Measurements from ENCODE around the gene PELI1.
A peak's percentile ranks its signal among the peaks of the same experiment; 100 is the strongest.

PELI1 gene

DNA sequence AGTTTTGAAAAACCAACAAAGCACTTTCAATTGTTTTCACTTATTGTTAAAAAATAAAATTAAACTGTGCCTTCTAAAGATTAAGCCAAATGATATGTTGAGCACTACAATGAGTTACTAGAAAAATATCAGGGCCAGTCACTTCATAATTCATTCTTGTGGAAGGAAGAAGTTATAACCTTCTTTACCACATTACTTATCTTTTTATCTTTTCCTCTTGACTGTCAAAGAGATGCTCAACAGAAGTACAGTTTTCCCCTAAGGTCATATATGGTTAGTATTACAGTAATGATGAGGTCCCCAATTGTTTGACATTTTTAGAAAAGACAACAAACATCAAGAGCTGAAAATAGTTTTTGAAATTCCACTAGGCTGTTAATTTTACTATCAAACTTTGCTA lies 9.4 kb downstream of the PELI1 start:
- no peak overlapping the region for H3K4me3 ChIP-seq (ENCODE audit: low read depth, low read length)
- DNase-seq (ENCODE audit: low read depth), result no peak
- TF ChIP-seq, protein P1, sequence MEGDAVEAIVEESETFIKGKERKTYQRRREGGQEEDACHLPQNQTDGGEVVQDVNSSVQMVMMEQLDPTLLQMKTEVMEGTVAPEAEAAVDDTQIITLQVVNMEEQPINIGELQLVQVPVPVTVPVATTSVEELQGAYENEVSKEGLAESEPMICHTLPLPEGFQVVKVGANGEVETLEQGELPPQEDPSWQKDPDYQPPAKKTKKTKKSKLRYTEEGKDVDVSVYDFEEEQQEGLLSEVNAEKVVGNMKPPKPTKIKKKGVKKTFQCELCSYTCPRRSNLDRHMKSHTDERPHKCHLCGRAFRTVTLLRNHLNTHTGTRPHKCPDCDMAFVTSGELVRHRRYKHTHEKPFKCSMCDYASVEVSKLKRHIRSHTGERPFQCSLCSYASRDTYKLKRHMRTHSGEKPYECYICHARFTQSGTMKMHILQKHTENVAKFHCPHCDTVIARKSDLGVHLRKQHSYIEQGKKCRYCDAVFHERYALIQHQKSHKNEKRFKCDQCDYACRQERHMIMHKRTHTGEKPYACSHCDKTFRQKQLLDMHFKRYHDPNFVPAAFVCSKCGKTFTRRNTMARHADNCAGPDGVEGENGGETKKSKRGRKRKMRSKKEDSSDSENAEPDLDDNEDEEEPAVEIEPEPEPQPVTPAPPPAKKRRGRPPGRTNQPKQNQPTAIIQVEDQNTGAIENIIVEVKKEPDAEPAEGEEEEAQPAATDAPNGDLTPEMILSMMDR (conservative IDR thresholded peaks at IDR 0.05; ENCODE audit: low read depth, low read length), result no peak

DNA sequence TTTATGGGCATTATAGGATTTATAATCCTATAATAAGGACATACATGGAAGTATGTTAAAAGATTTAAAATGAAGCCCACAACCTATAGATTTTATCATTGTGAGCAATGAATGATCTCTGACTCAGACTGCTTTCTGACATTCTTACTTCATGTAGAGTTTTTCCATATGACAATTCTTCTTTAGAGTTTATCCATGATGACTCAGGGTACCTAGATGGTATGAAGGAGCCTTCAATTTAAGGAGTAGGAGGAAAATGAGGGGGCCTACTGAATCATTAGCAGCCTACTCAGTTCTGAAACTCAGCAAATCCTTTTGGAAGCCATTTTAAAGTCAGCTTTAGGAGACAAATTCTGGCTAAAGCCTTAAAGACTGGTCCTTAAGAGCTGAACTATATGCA lies 10.4 kb downstream of the PELI1 start:
- DNase-seq (ENCODE audit: low read depth), result peak; percentile 28
- TF ChIP-seq, protein P1 (conservative IDR thresholded peaks at IDR 0.05; ENCODE audit: low read depth, low read length), result no peak
- H3K4me3 ChIP-seq (ENCODE audit: low read depth, low read length), result no peak overlapping the region

DNA sequence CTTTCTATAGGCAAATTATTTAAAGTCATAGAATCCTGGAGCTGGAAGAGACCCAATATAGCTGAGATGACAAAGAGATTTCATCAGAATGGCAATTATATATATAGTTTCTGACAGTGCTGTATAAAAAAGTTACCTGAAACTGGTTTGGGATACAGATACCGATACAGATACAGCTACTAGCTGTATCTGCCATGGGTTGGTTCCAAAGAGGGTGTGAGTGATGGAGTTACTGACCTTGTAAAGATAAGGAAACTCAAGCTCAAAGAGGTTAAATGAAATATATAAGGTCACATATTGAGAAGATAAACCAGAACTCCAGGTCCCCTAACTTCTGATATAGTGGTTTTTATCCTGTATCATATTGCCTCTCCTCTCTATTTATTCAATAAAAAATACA lies 10.9 kb downstream of the PELI1 start:
- TF ChIP-seq, protein P1 (conservative IDR thresholded peaks at IDR 0.05; ENCODE audit: low read depth, low read length), result no peak
- no peak for DNase-seq (ENCODE audit: low read depth)
- H3K4me3 ChIP-seq (ENCODE audit: low read depth, low read length), result no peak overlapping the region

DNA sequence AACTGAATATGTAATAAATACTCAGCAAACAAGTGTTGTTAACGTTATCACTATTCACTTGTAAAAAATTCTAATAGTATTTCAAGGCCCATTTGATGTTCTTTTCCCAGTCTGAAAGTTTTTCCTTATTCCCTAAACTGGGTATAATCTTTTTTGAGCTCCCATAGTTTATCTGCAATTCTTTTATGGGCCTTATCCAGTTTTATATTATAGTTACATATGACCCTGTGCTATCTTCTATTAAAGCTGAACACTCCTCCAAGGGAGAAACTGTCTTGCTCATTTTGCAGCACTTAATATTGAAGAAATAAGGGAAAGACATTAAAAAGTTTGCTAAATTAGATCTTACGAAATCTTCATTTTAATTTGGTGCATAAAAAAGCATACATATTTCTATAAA lies 13.9 kb downstream of the PELI1 start:
- no peak overlapping the region for H3K4me3 ChIP-seq (ENCODE audit: low read depth, low read length)
- no peak for DNase-seq (ENCODE audit: low read depth)
- TF ChIP-seq, protein P1 (conservative IDR thresholded peaks at IDR 0.05; ENCODE audit: low read depth, low read length), result no peak

- H3K4me3 ChIP-seq (ENCODE audit: low read depth, low read length), result no peak overlapping the region
- peak; percentile 35 for DNase-seq (ENCODE audit: low read depth)
- TF ChIP-seq, protein P1 (conservative IDR thresholded peaks at IDR 0.05; ENCODE audit: low read depth, low read length), result no peak
These were observed 15.3 kb downstream of the PELI1 start for GRCh38 chr2:64128943-64129391.

DNA sequence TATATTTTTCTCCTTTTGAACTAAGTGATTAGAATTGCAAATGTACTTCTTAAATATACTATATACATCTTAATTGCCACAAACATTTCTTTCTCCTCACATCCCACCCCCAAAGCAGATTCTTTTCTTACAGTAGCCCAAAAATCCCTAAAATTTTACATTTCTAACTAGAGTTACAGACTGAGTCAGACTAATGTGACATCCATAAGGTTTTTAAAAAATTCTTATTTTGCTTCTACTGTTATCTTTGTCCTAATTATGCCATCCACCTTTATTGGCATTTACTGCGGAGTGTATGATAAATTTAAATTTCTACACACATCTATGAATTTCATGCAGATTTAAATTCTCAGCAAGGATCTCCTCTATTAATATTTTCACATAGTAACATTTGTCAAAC lies 15.8 kb downstream of the PELI1 start:
- H3K4me3 ChIP-seq (ENCODE audit: low read depth, low read length), result no peak overlapping the region
- TF ChIP-seq, protein P1 (conservative IDR thresholded peaks at IDR 0.05; ENCODE audit: low read depth, low read length), result no peak
- DNase-seq (ENCODE audit: low read depth), result no peak

GRCh38 chr2:64127119-64127518 lies 17.1 kb downstream of the PELI1 start:
- TF ChIP-seq, protein P1 (conservative IDR thresholded peaks at IDR 0.05; ENCODE audit: low read depth, low read length), result no peak
- no peak overlapping the region for H3K4me3 ChIP-seq (ENCODE audit: low read depth, low read length)
- no peak for DNase-seq (ENCODE audit: low read depth)

Measured in choroid plexus epithelial cell (primary cell).